GM12891 (cell line): ENCODE measurements around the gene FPGT.
"Not testable (repeated sequence)": the region's sequence is repeated elsewhere in the genome, so short reads cannot be mapped to it uniquely, and the experiment has no call there.

Source experiments
- DNase-seq: peaks from one replicate; pipeline ENCODE4 v3.0.0; 2011; ENCODE audit warnings: low spot score; ENCODE audit not compliant: insufficient read length
- FAIRE-seq: peaks from 2 replicates; lab custom pipeline; 2011; peaks lifted over from hg19 to GRCh38; lab: Jason Lieb, UNC
- PAX5 ChIP-seq: IDR thresholded peaks from 2 replicates; pipeline ENCODE4 v1.6.1; 2011; ENCODE audit warnings: low read length, moderate library complexity, mild to moderate bottlenecking; ENCODE audit not compliant: insufficient read depth, severe bottlenecking
- POLR2A ChIP-seq: IDR thresholded peaks from 2 replicates; pipeline ENCODE4 v1.6.1; 2011; ENCODE audit warnings: low read depth, low read length, control low read depth
- POLR2AphosphoS5 ChIP-seq: IDR thresholded peaks from 2 replicates; pipeline ENCODE4 v1.6.1; 2011; ENCODE audit warnings: low read depth, low read length, control low read depth
- POU2F2 ChIP-seq: IDR thresholded peaks from 2 replicates; pipeline ENCODE4 v1.6.1; 2011; ENCODE audit warnings: low read depth, mild to moderate bottlenecking, control low read depth, low read length, moderate library complexity
- SPI1 ChIP-seq: IDR thresholded peaks from 2 replicates; pipeline ENCODE4 v1.6.1; 2011; ENCODE audit warnings: low read depth, low read length, control low read depth
- TAF1 ChIP-seq: IDR thresholded peaks from 2 replicates; pipeline ENCODE4 v1.6.1; 2011; ENCODE audit warnings: low read depth, low read length, control low read depth

The FPGT gene

DNA sequence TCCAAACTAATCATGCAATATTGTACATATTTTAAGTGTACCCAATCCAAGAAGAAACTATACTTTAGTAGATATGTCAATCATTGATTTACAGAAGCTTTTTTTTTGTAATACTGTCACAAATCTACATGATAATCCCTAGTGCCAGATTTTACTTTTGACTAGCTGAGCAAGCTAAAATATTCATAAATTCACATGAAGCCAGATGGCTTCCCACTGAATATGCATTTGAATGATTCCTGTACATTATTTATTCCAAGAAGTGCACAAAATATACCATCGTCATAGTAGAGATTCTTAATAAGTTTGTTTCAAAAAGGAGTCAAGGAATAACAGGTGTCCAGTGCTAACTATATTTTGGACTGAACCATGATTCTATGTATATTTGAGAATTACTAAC is 17.2 kb downstream of the FPGT start:
- TF ChIP-seq POLR2AphosphoS5 (no peak), TAF1 (no peak), POU2F2 (no peak), PAX5 (no peak), POLR2A (no peak), SPI1 (no peak)
- FAIRE-seq: no peak
- no peak for DNase-seq

DNA sequence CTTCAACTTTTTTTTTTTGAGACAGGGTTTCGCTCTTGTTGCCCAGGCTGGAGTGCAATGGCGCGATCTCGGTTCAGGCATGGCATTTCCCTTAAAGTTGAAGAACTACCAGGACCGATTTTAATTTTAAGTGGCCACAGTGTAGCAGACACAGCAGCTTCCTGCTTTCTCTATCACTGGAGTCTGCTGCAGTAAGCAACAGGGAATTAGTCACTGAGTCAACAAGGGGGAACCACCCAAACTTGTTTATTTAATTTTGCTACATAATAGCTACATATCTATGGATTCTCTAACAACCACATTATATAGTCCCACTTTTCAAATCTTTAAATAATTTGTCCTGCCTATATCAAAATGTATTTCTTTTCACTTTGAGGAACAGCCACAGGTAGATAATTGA is 24.7 kb downstream of the FPGT start:
- no peak for FAIRE-seq
- no peak for DNase-seq
- TF ChIP-seq POU2F2 (no peak), POLR2AphosphoS5 (no peak), SPI1 (no peak), POLR2A (no peak), TAF1 (no peak), PAX5 (no peak)

DNA sequence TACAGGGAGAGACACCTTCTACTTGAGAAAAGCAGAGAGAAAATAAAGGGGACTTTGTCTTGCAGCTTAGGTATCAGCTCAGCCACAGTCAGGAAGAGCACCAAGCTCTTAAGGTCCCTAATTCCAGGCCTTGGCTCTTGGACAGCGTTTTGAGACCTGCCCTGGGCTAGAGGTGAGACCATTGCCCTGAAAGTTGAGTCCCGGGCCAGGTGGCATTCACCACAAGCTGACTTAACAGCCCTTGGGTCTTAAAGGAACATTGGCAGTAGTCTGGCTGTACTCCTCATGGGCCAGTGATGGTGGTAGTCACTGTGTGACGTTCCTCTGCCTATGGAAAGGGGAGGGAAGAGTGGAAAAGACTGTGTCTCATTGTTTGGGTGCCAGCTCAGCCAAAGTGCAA is 25.4 kb downstream of the FPGT start:
- TF ChIP-seq POLR2A (no peak), PAX5 (no peak), POU2F2 (no peak), POLR2AphosphoS5 (no peak), TAF1 (no peak), SPI1 (no peak)
- DNase-seq: no peak
- no peak for FAIRE-seq

DNA sequence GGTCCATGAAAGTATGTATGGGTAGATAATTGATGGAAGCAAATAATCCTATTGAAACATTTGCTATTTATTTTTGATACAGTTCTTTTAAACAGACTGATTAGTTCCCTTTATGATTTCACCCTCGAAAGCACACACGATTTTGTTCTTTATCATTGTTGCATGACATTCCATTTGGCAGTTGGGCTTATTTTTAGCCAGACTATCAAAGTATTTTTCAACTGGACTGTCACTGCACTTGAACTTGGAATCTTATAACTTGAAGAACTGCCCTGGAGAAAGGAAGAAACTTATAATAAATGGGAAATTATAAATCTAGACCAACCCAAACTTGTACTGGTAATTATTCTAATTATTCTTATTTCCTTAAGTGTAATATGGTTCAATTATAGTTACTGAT is 37.1 kb downstream of the FPGT start, which contains the start of gene TNNI3K:
TNNI3K (plus strand) TSS at position 235 of the 400 bp plus-strand sequence; CDS start at position 300, 65 bp downstream.
- DNase-seq (no peak), FAIRE-seq (no peak)
- no peak for TF ChIP-seq POLR2A
- TF ChIP-seq PAX5: no peak
- TF ChIP-seq POLR2AphosphoS5: no peak
- TF ChIP-seq SPI1: no peak
- TF ChIP-seq POU2F2: no peak
- no peak for TF ChIP-seq TAF1

DNA sequence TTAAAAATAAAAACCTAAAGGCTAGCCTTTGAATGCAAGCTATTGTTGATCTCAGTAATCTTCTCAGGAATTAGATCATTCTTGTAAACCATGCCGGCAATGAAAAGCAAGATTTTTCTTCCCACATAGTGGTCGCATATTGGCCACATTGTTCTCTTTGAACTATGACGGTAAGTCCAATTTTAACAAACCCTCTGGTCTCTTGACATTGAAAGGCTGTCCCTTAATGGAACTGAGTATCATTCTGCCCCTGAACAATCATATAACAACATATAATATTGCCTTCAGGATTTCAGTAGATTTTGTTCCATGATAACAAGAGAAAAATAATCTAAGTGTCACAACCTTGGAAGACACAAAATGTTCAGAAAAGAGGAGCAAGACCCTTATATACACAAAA is 38.4 kb downstream of the FPGT start:
- TF ChIP-seq SPI1: no peak
- no peak for TF ChIP-seq POLR2A
- no peak for TF ChIP-seq PAX5
- TF ChIP-seq TAF1: no peak
- no peak for FAIRE-seq

DNA sequence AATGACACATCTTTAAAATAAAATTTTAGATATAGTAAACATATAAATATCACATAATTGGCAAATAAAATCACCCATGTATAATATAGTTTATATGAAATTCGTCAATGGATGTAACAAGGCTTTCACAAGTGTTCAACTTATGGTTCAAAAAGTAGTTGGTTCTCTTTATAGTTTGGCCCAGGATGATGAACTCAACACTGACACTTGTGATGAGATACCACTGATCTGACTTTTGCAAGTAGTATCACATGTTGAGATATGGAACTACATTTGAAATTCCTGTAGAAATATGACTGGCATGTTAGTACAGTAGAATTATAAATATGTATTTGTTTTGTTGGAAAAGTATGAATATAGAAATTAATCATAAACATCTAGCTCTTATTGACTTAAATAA is 39.0 kb downstream of the FPGT start:
- FAIRE-seq (no peak), DNase-seq (no peak)
- TF ChIP-seq POLR2AphosphoS5 (no peak), SPI1 (no peak), POLR2A (no peak), PAX5 (no peak), POU2F2 (no peak), TAF1 (no peak)

More for the DNA sequence above, 38.4 kb downstream of the FPGT start:
- DNase-seq: no peak

DNA sequence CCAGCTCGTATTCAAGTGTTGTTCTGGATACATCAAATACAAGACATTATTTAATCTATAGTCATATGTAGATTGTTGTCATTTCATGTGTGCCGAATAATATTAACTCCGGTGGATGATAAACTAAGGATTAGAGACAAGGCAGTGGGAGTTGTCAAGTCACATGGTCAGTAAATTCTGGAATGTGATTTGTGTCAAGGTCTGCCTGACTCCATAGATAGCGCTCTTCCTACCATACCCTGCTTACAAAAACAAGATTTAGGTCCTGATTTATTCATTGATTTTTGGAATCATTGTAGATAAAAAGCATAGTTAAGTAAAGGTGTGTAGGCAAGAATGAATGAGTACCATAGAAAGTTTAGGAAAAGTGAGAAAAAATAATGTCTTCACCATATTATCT is 39.7 kb downstream of the FPGT start:
- DNase-seq: no peak
- no peak for FAIRE-seq
- no peak for TF ChIP-seq POLR2A
- TF ChIP-seq POU2F2: no peak
- TF ChIP-seq SPI1: no peak
- no peak for TF ChIP-seq TAF1

DNA sequence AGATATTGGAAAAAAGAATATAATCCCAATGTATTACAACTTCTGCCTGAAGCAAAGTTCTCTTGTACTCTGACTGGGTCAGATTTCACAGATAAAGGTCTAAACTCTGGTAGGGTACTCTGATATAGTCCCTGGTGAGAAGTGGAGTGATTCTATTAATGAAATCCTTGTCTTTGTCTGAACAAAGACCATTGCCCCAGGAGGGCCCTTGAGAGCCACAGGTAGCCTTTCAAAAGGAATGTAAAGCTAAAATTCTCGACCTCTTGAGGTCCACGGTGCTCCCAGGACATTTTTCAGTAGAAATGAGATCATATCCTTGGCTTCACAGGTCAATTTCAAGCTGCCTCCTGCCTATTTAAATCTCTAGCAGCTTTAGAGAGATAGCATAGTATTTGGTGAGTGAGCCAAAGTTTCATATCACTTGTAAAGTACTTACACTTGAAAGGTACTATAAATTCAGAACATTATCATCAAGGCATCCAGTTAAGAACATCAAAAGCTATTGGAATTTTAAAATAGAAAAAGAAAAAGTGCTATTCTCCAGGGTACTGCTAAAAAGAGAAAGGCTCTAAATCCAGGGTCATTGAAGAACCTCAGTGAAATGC is 47.2 kb downstream of the FPGT start:
- FAIRE-seq: no peak
- no peak for DNase-seq

DNA sequence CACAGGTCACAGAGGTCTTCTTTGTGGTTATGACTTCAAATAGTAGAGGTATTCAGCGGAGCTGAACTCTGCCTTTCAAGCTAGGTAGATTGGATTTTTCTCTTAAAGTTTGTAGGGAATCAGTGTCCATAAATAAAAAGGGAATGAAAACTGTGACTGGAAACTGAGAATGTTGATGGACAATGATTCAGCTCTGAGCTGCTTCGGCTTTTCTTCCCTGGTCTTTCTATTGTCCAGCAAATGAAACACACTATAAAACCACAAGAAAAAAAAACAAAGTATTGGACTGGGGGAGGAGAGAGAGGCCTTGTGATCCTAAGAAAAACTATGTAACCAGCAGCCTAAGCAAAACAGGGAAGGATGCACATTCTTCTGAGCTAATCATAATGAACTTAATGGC is 48.3 kb downstream of the FPGT start:
- FAIRE-seq (no peak), DNase-seq (no peak)
- TF ChIP-seq POU2F2 (no peak), TAF1 (no peak), POLR2A (no peak), SPI1 (no peak), POLR2AphosphoS5 (no peak), PAX5 (no peak)

More for the DNA sequence above, 47.2 kb downstream of the FPGT start:
- TF ChIP-seq POLR2A (no peak), POLR2AphosphoS5 (no peak), TAF1 (no peak), SPI1 (no peak), PAX5 (no peak), POU2F2 (no peak)

DNA sequence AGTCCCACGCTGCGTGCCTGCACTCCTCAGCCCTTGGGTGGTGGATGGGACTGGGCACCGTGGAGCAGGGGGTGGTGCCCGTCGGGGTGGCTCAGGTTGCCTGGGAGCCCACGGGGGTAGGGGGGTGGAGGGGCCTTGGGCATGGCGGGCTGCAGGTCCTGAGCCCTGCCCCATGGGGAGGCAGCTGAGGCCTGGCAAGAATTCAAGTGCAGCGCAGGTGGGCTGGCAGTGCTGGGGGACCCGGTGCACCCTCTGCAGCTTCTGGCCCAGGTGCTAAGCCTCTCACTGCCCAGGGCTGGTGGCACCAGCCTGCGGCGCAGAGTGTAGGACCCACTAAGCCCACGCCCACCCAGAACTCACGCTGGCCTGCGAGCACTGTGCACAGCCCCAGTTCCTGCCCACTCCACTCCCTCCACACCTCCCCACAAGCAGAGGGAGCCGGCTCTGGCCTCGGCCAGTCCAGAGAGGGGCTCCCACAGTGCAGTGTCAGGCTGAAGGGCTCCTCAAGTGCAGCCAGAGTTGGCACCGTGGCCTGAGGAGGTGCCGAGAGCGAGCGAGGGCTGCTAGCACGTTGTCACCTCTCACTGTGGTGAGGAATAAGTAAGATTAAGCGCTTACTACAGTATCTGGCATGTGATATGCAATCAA is 50.0 kb downstream of the FPGT start:
- DNase-seq: no peak
- no peak for TF ChIP-seq SPI1
- no peak for TF ChIP-seq TAF1
- no peak for TF ChIP-seq POU2F2
- no peak for TF ChIP-seq POLR2AphosphoS5
- no peak for TF ChIP-seq PAX5
- no peak for FAIRE-seq

DNA sequence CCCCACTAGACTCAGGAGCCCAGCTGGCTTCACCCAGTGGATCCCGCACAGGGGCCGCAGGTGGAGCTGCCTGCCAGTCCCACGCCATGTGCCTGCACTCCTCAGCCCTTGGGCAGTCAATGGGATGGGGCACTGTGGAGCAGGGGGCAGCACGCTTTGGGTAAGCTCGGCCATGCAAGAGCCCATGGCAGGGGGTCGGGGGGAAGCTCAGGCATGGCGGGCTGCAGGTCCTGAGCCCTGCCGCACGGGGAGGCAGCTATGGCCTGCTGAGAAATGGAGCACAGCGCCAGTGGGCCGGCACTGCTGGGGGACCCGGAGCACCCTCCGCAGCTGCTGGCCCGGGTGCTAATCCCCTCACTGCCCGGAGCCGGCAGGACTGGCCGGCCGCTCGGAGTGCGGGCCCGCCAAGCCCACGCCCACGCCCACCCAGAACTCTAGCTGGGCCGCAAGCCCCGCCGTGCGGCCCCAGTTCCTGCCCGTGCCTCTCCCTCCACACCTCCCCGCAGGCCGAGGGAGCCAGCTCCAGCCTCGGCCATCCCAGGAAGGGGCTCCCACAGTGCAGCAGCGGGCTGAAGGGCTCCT is 55.3 kb downstream of the FPGT start:
- not testable (repeated sequence) for DNase-seq, FAIRE-seq
